K562 (cell line): ENCODE data around the gene SRD5A1. TPM values are rescaled to one million over a fixed set of nuclear protein-coding genes. Genes with fewer than 3 reads are reported as not detected.

ENCODE experiments used
- ATAC-seq: fragments of 200-7000 bp; cut with Tn5 transposase; 3 replicates; pipeline ENCODE4 v1.9.1; 2020; ENCODE audit warnings: moderate library complexity
- BruUV-seq: library from RNA; stranded (reverse); fragments of 400-500 nt; replicated peaks from 2 replicates; lab custom pipeline; 2021; lab: Mats Ljungman, UMichigan
- CTCF ChIA-PET: fragments of 300-600 bp; formaldehyde crosslinking; extraction: SDS; loops from one replicate; lab custom pipeline; 2021; ENCODE audit warnings: low intra/inter-chr PET ratio; lab: Yijun Ruan, JAX
- POLR2A ChIA-PET: fragments of 300-600, 350-650 bp; sonication (Branson Sonifier 250); formaldehyde crosslinking; extraction: SDS; loops from one replicate; lab custom pipeline; 2021; ENCODE audit warnings: antibody characterized with exemption, inconsistent platforms; lab: Yijun Ruan, JAX
- DNase-seq, 4 experiments: peaks; one replicate each; pipeline versions ENCODE4 v3.0.0 to v3.0.0-alpha.2; 2011 to 2018; ENCODE audit warnings: low spot score in 3 of 4, mixed read lengths in 3 of 4; ENCODE audit errors: extremely low read depth in 1 of 4
- FAIRE-seq: peaks from 2 replicates; lab custom pipeline; 2011; peaks lifted over from hg19 to GRCh38; lab: Jason Lieb, UNC
- H2AFZ ChIP-seq: 2 replicates; pipeline ENCODE4 v1.6.0; 2011; ENCODE audit warnings: low read depth, low read length, control low read depth, inconsistent platforms
- H3K27ac ChIP-seq: fragments of 200-600 bp; 3 replicates; pipeline ENCODE4 v1.8.0; 2011; ENCODE audit warnings: low read depth, mild to moderate bottlenecking, control low read depth, inconsistent platforms, low read length, moderate library complexity, mixed read lengths; ENCODE audit errors: extremely low read depth
- H3K27me3 ChIP-seq, 2 experiments: fragments of 300-600 bp in 1 of 2; 2 replicates in 1 of 2; 3 replicates in 1 of 2; pipeline versions ENCODE4 v1.6.0 to v1.8.0; 2011; ENCODE audit warnings: inconsistent platforms in 2 of 2, low read length in 2 of 2, mild to moderate bottlenecking in 1 of 2, mixed read lengths in 1 of 2, moderate library complexity in 1 of 2; ENCODE audit not compliant: control insufficient read depth in 2 of 2, insufficient read depth in 2 of 2
- H3K36me3 ChIP-seq: fragments of 300-600 bp; 3 replicates; pipeline ENCODE4 v1.8.0; 2011; ENCODE audit warnings: mild to moderate bottlenecking, low read length, inconsistent platforms; ENCODE audit not compliant: control insufficient read depth, insufficient read depth
- H3K4me1 ChIP-seq, 2 experiments: fragments of 200-600 bp in 1 of 2; replicated peaks in 1 of 2; 2 replicates in 1 of 2; 3 replicates in 1 of 2; pipeline versions ENCODE4 v1.5.1 to v1.8.0; 2011; ENCODE audit warnings: inconsistent platforms in 2 of 2, low read length in 2 of 2, mild to moderate bottlenecking in 1 of 2, mixed read lengths in 1 of 2, moderate library complexity in 1 of 2; ENCODE audit not compliant: control insufficient read depth in 2 of 2, insufficient read depth in 2 of 2
- H3K4me2 ChIP-seq: 2 replicates; pipeline ENCODE4 v1.6.1; 2011; ENCODE audit warnings: low read length, control low read depth, inconsistent platforms, mixed read lengths; ENCODE audit not compliant: insufficient read depth
- H3K4me3 ChIP-seq: fragments of 200-600 bp; sonication (generic), shearing (Covaris generic); 2 replicates; pipeline ENCODE4 v1.5.1; 2016; ENCODE audit warnings: control low read depth, inconsistent platforms
- H3K79me2 ChIP-seq: fragments of 200-600 bp; 3 replicates; pipeline ENCODE4 v1.8.0; 2011; ENCODE audit warnings: low read length, inconsistent platforms; ENCODE audit not compliant: control insufficient read depth, insufficient read depth
- H3K9ac ChIP-seq, 2 experiments: 2 replicates each; pipeline versions ENCODE4 v1.6.0 to v1.6.1; 2011; ENCODE audit warnings: low read depth in 2 of 2, low read length in 2 of 2, control low read depth in 1 of 2, inconsistent platforms in 1 of 2, mild to moderate bottlenecking in 1 of 2, mixed read lengths in 1 of 2; ENCODE audit not compliant: insufficient read depth in 1 of 2
- H3K9me1 ChIP-seq: one replicate; pipeline ENCODE4 v1.6.0; 2011; ENCODE audit warnings: inconsistent platforms, mild to moderate bottlenecking, low read length, moderate library complexity; ENCODE audit not compliant: control insufficient read depth, insufficient read depth
- H3K9me3 ChIP-seq: replicated peaks from 2 replicates; pipeline ENCODE4 v1.5.1; 2011; ENCODE audit warnings: low read depth, low read length, inconsistent platforms; ENCODE audit not compliant: control insufficient read depth, insufficient read depth
- H4K20me1 ChIP-seq: replicated peaks from 2 replicates; pipeline ENCODE4 v1.6.1; 2011; ENCODE audit warnings: low read length, inconsistent platforms, mixed read lengths; ENCODE audit not compliant: control insufficient read depth, insufficient read depth
- ARID3B ChIP-seq: fragments of 250-450 bp; sonication (Bioruptor Pico); IDR thresholded peaks from 2 replicates; pipeline ENCODE4 v1.4.0; 2020; ENCODE audit warnings: borderline replicate concordance
- CC2D1A ChIP-seq: fragments of 450-650 bp; IDR thresholded peaks from 2 replicates; pipeline ENCODE4 v1.6.1; 2017; ENCODE audit warnings: mild to moderate bottlenecking
- CEBPB ChIP-seq: fragments of 450-650 bp; IDR thresholded peaks from 2 replicates; pipeline ENCODE4 v1.6.1; 2016; ENCODE audit warnings: missing genetic modification characterization, missing compliant biosample characterization
- DEAF1 ChIP-seq: fragments of 450-650 bp; formaldehyde crosslinking; IDR thresholded peaks from 2 replicates; pipeline ENCODE4 v1.4.0; 2020; ENCODE audit warnings: mild to moderate bottlenecking, moderate library complexity
- ESRRB ChIP-seq: fragments of 250-450 bp; sonication (Bioruptor Pico); IDR thresholded peaks from 2 replicates; pipeline ENCODE4 v1.5.0; 2020; ENCODE audit warnings: mild to moderate bottlenecking, moderate library complexity, borderline replicate concordance
- GATAD2B ChIP-seq: fragments of 450-650 bp; IDR thresholded peaks from 2 replicates; pipeline ENCODE4 v1.6.1; 2017; ENCODE audit warnings: mild to moderate bottlenecking, borderline replicate concordance
- HDAC1 ChIP-seq, 2 experiments: fragments of 450-650 bp; IDR thresholded peaks; 2 replicates each; pipeline ENCODE4 v1.6.1; 2016 to 2017; ENCODE audit warnings: inconsistent platforms in 1 of 2, mild to moderate bottlenecking in 1 of 2, moderate library complexity in 1 of 2
- HOXB6 ChIP-seq: fragments of 250-450 bp; sonication (Bioruptor Pico); IDR thresholded peaks from 2 replicates; pipeline ENCODE4 v1.5.1; 2022; ENCODE audit warnings: mild to moderate bottlenecking, borderline replicate concordance
- MCM7 ChIP-seq, 2 experiments: fragments of 450-650 bp; IDR thresholded peaks; 2 replicates each; pipeline ENCODE4 v1.6.1; 2016 to 2018
- NFE2L1 ChIP-seq: fragments of 450-650 bp; IDR thresholded peaks from 2 replicates; pipeline ENCODE4 v1.6.1; 2016; ENCODE audit warnings: missing genetic modification characterization, low read depth, mild to moderate bottlenecking, missing compliant biosample characterization, moderate library complexity, borderline replicate concordance
- NFXL1 ChIP-seq: fragments of 450-650 bp; formaldehyde crosslinking; IDR thresholded peaks from 2 replicates; pipeline ENCODE4 v1.4.0; 2021; ENCODE audit warnings: mild to moderate bottlenecking
- SETDB1 ChIP-seq: IDR thresholded peaks from one replicate; pipeline ENCODE4 v1.6.1; 2012; ENCODE audit warnings: low read length, control low read depth, inconsistent platforms
- SNIP1 ChIP-seq: fragments of 450-650 bp; IDR thresholded peaks from 2 replicates; pipeline ENCODE4 v1.7.1; 2017; ENCODE audit warnings: low read depth, mild to moderate bottlenecking
- SP2 ChIP-seq: IDR thresholded peaks from 2 replicates; pipeline ENCODE4 v1.6.1; 2011; ENCODE audit warnings: mild to moderate bottlenecking, low read depth, low read length, moderate library complexity; ENCODE audit not compliant: poor library complexity, severe bottlenecking; ENCODE audit errors: extremely low read depth
- TBP ChIP-seq: optimal IDR thresholded peaks from 2 replicates; pipeline ENCODE3; 2011; ENCODE audit warnings: low read depth, low read length, improper control_type of control experiment
- ZNF121 ChIP-seq: sonication (generic); formaldehyde crosslinking; conservative IDR thresholded peaks from 2 replicates; pipeline ENCODE4 v1.8.0; 2022; ENCODE audit warnings: missing genetic modification reagents
- ZNF449 ChIP-seq: fragments of 250-450 bp; sonication (Bioruptor Pico); IDR thresholded peaks from 2 replicates; pipeline ENCODE4 v1.8.0; 2022; ENCODE audit warnings: moderate library complexity, mild to moderate bottlenecking, inconsistent platforms
- ZNF785 ChIP-seq: fragments of 250-450 bp; sonication (Bioruptor Pico); IDR thresholded peaks from 2 replicates; pipeline ENCODE4 v1.4.0; 2020; ENCODE audit warnings: mild to moderate bottlenecking
- in situ Hi-C: fragments of 300-500 bp; cut with MboI; formaldehyde crosslinking; loops from 4 replicates; pipeline ENCODE4 v1.15.0; 2018; ENCODE audit warnings: inconsistent platforms, mixed read lengths
- intact Hi-C: fragments of 100-400 bp; cut with micrococcal nuclease; formaldehyde crosslinking; loops from 2 replicates; pipeline ENCODE4 v1.14.2; 2022
- polyA plus RNA-seq, 8 experiments: library from polyadenylated mRNA; depleted of rRNA in 4 of 8; stranded (reverse) in 5 of 8; unstranded in 3 of 8; fragments of >200 nt; fragmentation: Nextera tagmentation in 2 of 8; fragmentation: Illumina TruSeq in 1 of 8; extraction: Ambion mirVana in 2 of 8; extraction: Trizol in 1 of 8; gene quantifications; 2 replicates each; pipeline versions ENCODE4 v1.2.1 to v1.2.3, GENCODE V29; 2011 to 2014; ENCODE audit warnings: inconsistent platforms in 1 of 8, missing spikeins in 1 of 8
- total RNA-seq, 7 experiments: library from RNA; depleted of rRNA in 6 of 7; stranded (reverse); fragments of >200 nt in 6 of 7; fragmentation: Illumina TruSeq in 2 of 7; extraction: Trizol in 2 of 7; gene quantifications; 2 replicates each; pipeline versions ENCODE4 v1.2.1 to v1.2.3, GENCODE V29; 2011 to 2021; ENCODE audit warnings: low replicate concordance in 1 of 7

SRD5A1 gene
- total and polyA plus RNA-seq, 9 of the 15 experiments (the other 6 are each of a cell fraction or from before 2014, with no cell fraction given), result 1.3 to 22.6 (median 8.1) TPM

- Histone ChIP-seq H3K4me3 (peak overlapping the region; percentile 2; the same call in 1 of the 2 replicates), H3K27ac (no peak overlapping the region), H3K4me1 (peaks cover 36 to 38% of the 10 kb centered on the region in 2 experiments; a peak in 4 of 5 replicates), H4K20me1 (peaks cover 72% of the 10 kb centered on the region), H3K9me1 (peaks cover 34% of the 10 kb centered on the region), H3K79me2 (peaks cover 81% of the 10 kb centered on the region), H3K4me2 (peak overlapping the region; percentile 24; the same call in 1 of the 2 replicates), H3K9me3 (no peaks in the 10 kb centered on the region), H3K36me3 (peaks cover 59% of the 10 kb centered on the region), H3K9ac (peak overlapping the region; percentile 14 to 64; a peak in 1 of 4 replicates), H2AFZ (no peak overlapping the region)
- in situ Hi-C loops, result loop anchor here (5.0 kb wide), 1 partner anchor 85 kb away; the partner anchor contains the start of genes NSUN2 and SRD5A1
- DNase-seq (no peak), ATAC-seq (no peak), FAIRE-seq (peak; percentile 64)
- POLR2A ChIA-PET, result interaction anchor here (0.6 to 2.5 kb wide), 3 partner anchors 12 to 916 kb away, joined by 3 to 16 read pairs (median 7); no protein-coding TSS in a partner anchor
- intact Hi-C loops, result loop anchor here (10.0 kb wide), 1 partner anchor 342 kb away; the partner anchor contains the start of gene MED10
- BruUV-seq, result no TSS peak
- TF ChIP-seq NFE2L1 (tag) (no peak), SNIP1 (no peak), ZNF785 (no peak), ARID3B (CRISPR knock-in tag) (no peak), SP2 (no peak), HDAC1 (IDR thresholded peaks at IDR 0.05) (no peak), NFXL1 (CRISPR knock-in tag) (no peak), ESRRB (no peak), DEAF1 (CRISPR knock-in tag) (no peak), CEBPB (no peak), MCM7 (IDR thresholded peaks at IDR 0.05) (no peak), GATAD2B (no peak), SETDB1 (no peak), TBP (no peak), ZNF121 (CRISPR knock-in tag) (no peak), HOXB6 (CRISPR knock-in tag) (no peak), ZNF449 (CRISPR knock-in tag) (no peak), CC2D1A (no peak)
- TF ChIP-seq, all 486 proteins: peak for 0
- H3K27me3 ChIP-seq, result no peaks in the 10 kb centered on the region
- CTCF ChIA-PET, result no interaction called here
Observed at GRCh38 chr5:6717247-6717646, 84.0 kb downstream of the SRD5A1 start.
